CD4-positive, alpha-beta T cell (primary cell): ENCODE measurements around the gene IKZF1. TPM values are rescaled to one million over a fixed set of nuclear protein-coding genes. Genes with fewer than 3 reads are reported as not detected.
A peak's percentile ranks its signal among the peaks of the same experiment; 100 is the strongest.

ENCODE experiments used
- ATAC-seq: fragments of 200-7000 bp; cut with Tn5 transposase; one replicate; pipeline ENCODE4 v1.10.0; 2022; ENCODE audit warnings: mild to moderate bottlenecking; ENCODE audit not compliant: poor library complexity
- CTCF ChIA-PET: fragments of 350-600 bp; sonication (Branson Sonifier 250); formaldehyde crosslinking; loops from one replicate; lab custom pipeline; 2021; ENCODE audit warnings: antibody characterized with exemption, inconsistent platforms; lab: Charles Lee
- POLR2A ChIA-PET: fragments of 350-600 bp; sonication (Branson Sonifier 250); formaldehyde crosslinking; loops from one replicate; lab custom pipeline; 2021; ENCODE audit warnings: antibody characterized with exemption, inconsistent platforms; lab: Charles Lee
- DNase-seq, 14 experiments: peaks; one replicate each; pipeline ENCODE4 v3.0.0-alpha.2; 2013 to 2020; ENCODE audit warnings: mixed read lengths in 2 of 14
- H3K27ac ChIP-seq, 2 donors: one replicate each; pipeline versions ENCODE4 v1.5.1 to v1.7.0; 2013; ENCODE audit warnings: low read length in 2 of 2, low read depth in 1 of 2, mild to moderate bottlenecking in 1 of 2
- H3K27me3 ChIP-seq, 2 experiments: 1 replicate in 1 of 2; 2 replicates in 1 of 2; pipeline versions ENCODE4 v1.6.1 to v1.7.0; 2013; ENCODE audit warnings: low read length in 2 of 2, control low read depth in 1 of 2, mild to moderate bottlenecking in 1 of 2, moderate library complexity in 1 of 2; ENCODE audit not compliant: insufficient read depth in 2 of 2, control insufficient read depth in 1 of 2
- H3K36me3 ChIP-seq: one replicate; pipeline ENCODE4 v1.6.1; 2013; ENCODE audit warnings: low read length, control low read depth; ENCODE audit not compliant: insufficient read depth
- H3K4me1 ChIP-seq: one replicate; pipeline ENCODE4 v1.6.1; 2013; ENCODE audit warnings: low read length, control low read depth; ENCODE audit not compliant: insufficient read depth
- H3K4me3 ChIP-seq: one replicate; pipeline ENCODE4 v1.5.1; 2013; ENCODE audit warnings: mild to moderate bottlenecking, low read length, moderate library complexity
- H3K9me3 ChIP-seq, 2 experiments: 1 replicate in 1 of 2; 2 replicates in 1 of 2; pipeline versions ENCODE4 v1.6.1 to v1.7.0; 2013; ENCODE audit warnings: low read length in 2 of 2, mild to moderate bottlenecking in 2 of 2, control low read depth in 1 of 2, moderate library complexity in 1 of 2; ENCODE audit not compliant: control insufficient read depth in 1 of 2, insufficient read depth in 1 of 2
- H3K27ac Mint-ChIP-seq: one replicate; pipeline ENCODE4 v1.8.0; 2020; ENCODE audit warnings: mixed read lengths
- H3K27me3 Mint-ChIP-seq: one replicate; pipeline ENCODE4 v1.8.0; 2021; ENCODE audit warnings: mixed read lengths
- H3K36me3 Mint-ChIP-seq: one replicate; pipeline ENCODE4 v1.8.0; 2021; ENCODE audit warnings: low read depth, mixed read lengths
- H3K4me1 Mint-ChIP-seq: one replicate; pipeline ENCODE4 v1.8.0; 2021; ENCODE audit warnings: low read depth, mixed read lengths
- H3K4me3 Mint-ChIP-seq: one replicate; pipeline ENCODE4 v1.8.0; 2020; ENCODE audit warnings: mild to moderate bottlenecking, mixed read lengths
- H3K9me3 Mint-ChIP-seq: one replicate; pipeline ENCODE4 v1.8.0; 2020; ENCODE audit warnings: mixed read lengths
- CTCF ChIP-seq: fragments of 200-600 bp; IDR thresholded peaks from one replicate; pipeline ENCODE4 v1.8.0; 2022; ENCODE audit warnings: antibody characterized with exemption, mild to moderate bottlenecking
- intact Hi-C, 2 experiments: fragments of 100-400 bp; cut with DNase I in 1 of 2; cut with micrococcal nuclease in 1 of 2; formaldehyde crosslinking; loops; one replicate each; pipeline versions ENCODE4 v1.15.1 to v1.9.0; 2023 to 2025; cut with DNase I, micrococcal nuclease
- total RNA-seq, 174 experiments: library from RNA in 2 of 174; stranded (reverse) in 2 of 174; gene quantifications; one replicate each; pipeline ENCODE4 v1.2.3 and lab custom pipeline; 2021 to 2026

Gene IKZF1
- total RNA-seq, 2 experiments from 2014 or later: 297 to 300 TPM

- peak overlapping the region; percentile 68 to 73 for H3K27ac ChIP-seq
- no peaks in the 10 kb centered on the region for H3K27me3 Mint-ChIP-seq
- H3K4me1 ChIP-seq: peaks cover 76% of the 10 kb centered on the region
- no peaks in the 10 kb centered on the region for H3K9me3 Mint-ChIP-seq
- peak in 2 of 14 experiments; percentile 35 for DNase-seq
- peaks cover 87% of the 10 kb centered on the region for H3K36me3 ChIP-seq
- no peaks in the 10 kb centered on the region for H3K9me3 ChIP-seq
- H3K36me3 Mint-ChIP-seq: peaks cover 96% of the 10 kb centered on the region
- intact Hi-C loops: loop anchor here (2.0 to 5.0 kb wide), 5 partner anchors 18 to 276 kb away; partner anchors contain the start of genes IKZF1 (in 1 of the 2) and ZPBP (in 1 of the 2)
- H3K4me3 ChIP-seq: peak overlapping the region; percentile 7
- H3K27me3 ChIP-seq: no peaks in the 10 kb centered on the region
- no peak for TF ChIP-seq CTCF
- no peak overlapping the region for H3K27ac Mint-ChIP-seq
- ChIA-PET CTCF (interaction anchor here (0.7 to 6.4 kb wide), 18 partner anchors 8 to 226 kb away, joined by 3 to 87 read pairs (median 6); no protein-coding TSS in a partner anchor), POLR2A (interaction anchor here (1.1 to 43.3 kb wide), 12 partner anchors 8 to 275 kb away, joined by 3 to 2111 read pairs (median 11); partner anchors contain the start of genes IKZF1 and ZPBP)
- no peak for ATAC-seq
- H3K4me3 Mint-ChIP-seq: peak overlapping the region; percentile 71
- peaks cover 97% of the 10 kb centered on the region for H3K4me1 Mint-ChIP-seq
Measured at GRCh38 chr7:50368366-50368765, 63.9 kb downstream of the IKZF1 start.

GRCh38 chr7:50369143-50370026 lies 64.9 kb downstream of the IKZF1 start:
- TF ChIP-seq CTCF: peak; percentile 88
- Mint-ChIP-seq H3K4me3 (peak overlapping the region; percentile 71), H3K27ac (no peak overlapping the region), H3K36me3 (peaks cover 97% of the 10 kb centered on the region), H3K9me3 (no peaks in the 10 kb centered on the region), H3K27me3 (no peaks in the 10 kb centered on the region), H3K4me1 (peaks cover 97% of the 10 kb centered on the region)
- peak overlapping the region; percentile 68 to 73 for H3K27ac ChIP-seq
- no peaks in the 10 kb centered on the region for H3K9me3 ChIP-seq
- H3K4me3 ChIP-seq: no peak overlapping the region
- DNase-seq (peak in 7 of 14 experiments; percentile 45 to 91 (median 65)), ATAC-seq (peak; percentile 58)
- no peaks in the 10 kb centered on the region for H3K27me3 ChIP-seq
- H3K36me3 ChIP-seq: peaks cover 89% of the 10 kb centered on the region
- ChIA-PET POLR2A (interaction anchor here (0.9 to 43.3 kb wide), 12 partner anchors 8 to 276 kb away, joined by 3 to 2111 read pairs (median 11); partner anchors contain the start of genes IKZF1 and ZPBP), CTCF (interaction anchor here (0.7 to 6.4 kb wide), 21 partner anchors 9 to 227 kb away, joined by 3 to 87 read pairs (median 5); no protein-coding TSS in a partner anchor)
- peaks cover 80% of the 10 kb centered on the region for H3K4me1 ChIP-seq
- intact Hi-C loops: loop anchor here (1.0 to 5.0 kb wide), 12 partner anchors 9 to 277 kb away; partner anchors contain the start of genes IKZF1 (in 1 of the 2) and ZPBP (in 1 of the 2)

- Histone ChIP-seq H3K9me3 (no peaks in the 10 kb centered on the region), H3K27me3 (no peaks in the 10 kb centered on the region), H3K36me3 (peaks cover 88% of the 10 kb centered on the region), H3K27ac (peak overlapping the region; percentile 46 to 51), H3K4me1 (peaks cover 82% of the 10 kb centered on the region), H3K4me3 (no peak overlapping the region)
- no peaks in the 10 kb centered on the region for H3K27me3 Mint-ChIP-seq
- peaks cover 97% of the 10 kb centered on the region for H3K36me3 Mint-ChIP-seq
- DNase-seq (no peak), ATAC-seq (no peak)
- ChIA-PET CTCF (interaction anchor here (0.6 to 6.4 kb wide), 4 partner anchors 47 to 169 kb away, joined by 3 to 87 read pairs (median 6); no protein-coding TSS in a partner anchor), POLR2A (interaction anchor here (1.0 to 43.3 kb wide), 6 partner anchors 8 to 215 kb away, joined by 3 to 2111 read pairs (median 39); partner anchors contain the start of gene IKZF1)
- intact Hi-C loops: loop anchor here in 1 of 2 experiments (2.0 kb wide), 1 partner anchor 46 kb away; no protein-coding TSS in a partner anchor
- no peak overlapping the region for H3K27ac Mint-ChIP-seq
- H3K9me3 Mint-ChIP-seq: no peaks in the 10 kb centered on the region
- H3K4me3 Mint-ChIP-seq: peak overlapping the region; percentile 31
- TF ChIP-seq CTCF: no peak
- H3K4me1 Mint-ChIP-seq: peaks cover 97% of the 10 kb centered on the region
Measured at GRCh38 chr7:50370884-50371283, 66.4 kb downstream of the IKZF1 start.
